HG03064 (cell line): ENCODE results near the gene KCTD20.

Experiments
- ATAC-seq: cut with Tn5 transposase; IDR thresholded peaks from one replicate; pipeline ENCODE4 v1.9.1; 2021; ENCODE audit warnings: low read depth; ENCODE audit not compliant: unreplicated experiment

Gene KCTD20

DNA sequence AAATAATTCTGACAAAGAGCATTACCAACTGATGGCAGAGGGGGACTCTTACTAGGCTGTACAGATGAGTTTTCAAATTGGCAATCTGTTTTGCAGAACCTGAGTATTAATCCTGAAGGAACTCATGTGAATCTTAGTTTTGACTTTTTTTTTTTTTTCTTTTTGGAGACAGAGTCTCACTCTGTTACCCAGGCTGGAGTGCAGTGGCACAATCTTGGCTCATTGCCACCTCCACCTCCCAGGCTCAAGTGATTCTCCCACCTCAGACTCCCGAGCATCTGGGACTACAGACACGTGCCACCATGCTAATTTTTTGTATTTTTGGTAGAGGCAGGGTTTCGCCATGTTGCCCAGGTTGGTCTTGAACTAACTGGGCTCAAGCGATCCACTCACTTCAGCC lies 49.3 kb downstream of the KCTD20 start:
- no peak for ATAC-seq

GRCh38 chr6:36492621-36493020 lies 49.8 kb downstream of the KCTD20 start:
- no peak for ATAC-seq

DNA sequence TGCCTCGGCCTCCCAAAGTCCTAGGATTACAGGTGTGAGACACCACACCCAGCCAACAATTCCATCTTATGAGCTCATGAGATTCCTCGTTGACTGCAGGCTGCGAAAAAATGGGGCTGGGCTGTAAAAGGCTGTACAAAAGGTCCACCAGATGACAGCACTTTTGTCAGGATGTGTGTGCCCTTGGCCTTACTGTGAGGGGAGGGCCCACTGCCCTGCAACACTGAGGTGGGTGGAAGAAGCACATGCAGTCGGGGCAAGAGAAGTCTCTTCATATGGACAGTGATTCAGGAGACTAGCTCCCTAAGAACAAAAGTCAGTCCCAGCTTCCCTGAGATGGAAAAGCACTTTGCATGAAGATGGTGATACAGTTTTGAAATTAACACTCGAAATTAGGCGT lies 50.5 kb downstream of the KCTD20 start:
- no peak for ATAC-seq

DNA sequence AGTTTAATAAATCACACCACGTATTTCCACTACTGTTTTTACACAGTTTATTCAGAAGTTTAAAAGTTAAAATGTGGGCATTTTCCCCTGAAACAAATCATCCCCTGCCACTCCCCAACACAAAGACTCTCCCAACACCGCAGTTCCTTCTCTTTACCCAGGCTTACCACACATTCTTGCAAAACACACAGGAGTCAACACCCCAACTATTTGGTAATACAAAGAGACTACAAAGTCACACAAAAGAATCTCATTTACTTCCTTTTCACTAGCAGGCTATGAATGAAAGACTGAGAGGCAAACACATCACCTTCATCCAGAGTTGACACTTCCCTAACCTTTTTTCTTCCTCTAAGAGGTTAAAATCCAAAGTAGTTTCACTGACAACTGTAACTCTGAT lies 51.1 kb downstream of the KCTD20 start:
- no peak for ATAC-seq

DNA sequence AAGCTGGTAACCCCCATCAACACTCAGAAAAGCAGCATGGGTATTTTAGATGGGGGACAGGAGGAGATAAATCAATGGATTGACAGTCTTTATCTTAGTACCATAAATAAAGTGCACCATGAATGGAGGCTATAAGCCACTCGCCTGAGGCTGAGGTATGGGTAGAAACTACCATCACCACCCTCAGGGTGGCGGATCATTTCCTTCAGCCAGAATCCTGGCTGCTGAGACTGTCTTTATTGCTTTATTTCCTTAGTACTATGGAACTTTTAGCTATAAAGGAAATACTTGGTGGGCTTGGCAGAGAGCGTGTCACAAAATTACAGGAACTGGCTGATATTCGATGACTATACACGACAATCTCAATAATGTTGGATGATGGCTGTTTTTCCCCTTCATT lies 52.3 kb downstream of the KCTD20 start:
- ATAC-seq, result no peak

GRCh38 chr6:36499918-36500317 lies 57.1 kb downstream of the KCTD20 start:
- no peak for ATAC-seq

DNA sequence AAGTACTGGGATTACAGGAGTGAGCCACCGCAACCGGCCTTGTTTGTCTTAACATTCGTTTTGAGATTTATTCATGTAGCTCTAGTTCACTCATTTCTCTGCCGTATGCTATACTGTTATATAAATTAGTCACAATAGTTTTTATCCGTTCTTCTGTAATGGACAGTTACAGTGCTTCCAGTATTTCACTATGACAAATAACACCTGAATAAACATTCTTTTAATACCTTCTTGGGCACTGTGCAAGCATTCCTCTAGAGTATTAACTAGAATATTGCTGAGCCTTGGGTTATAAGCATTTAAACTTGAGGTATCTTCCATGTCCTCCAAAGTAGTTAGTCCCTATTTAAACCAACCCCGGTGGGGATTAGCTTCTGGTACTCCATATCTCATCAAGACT lies 58.9 kb downstream of the KCTD20 start:
- ATAC-seq, result no peak

DNA sequence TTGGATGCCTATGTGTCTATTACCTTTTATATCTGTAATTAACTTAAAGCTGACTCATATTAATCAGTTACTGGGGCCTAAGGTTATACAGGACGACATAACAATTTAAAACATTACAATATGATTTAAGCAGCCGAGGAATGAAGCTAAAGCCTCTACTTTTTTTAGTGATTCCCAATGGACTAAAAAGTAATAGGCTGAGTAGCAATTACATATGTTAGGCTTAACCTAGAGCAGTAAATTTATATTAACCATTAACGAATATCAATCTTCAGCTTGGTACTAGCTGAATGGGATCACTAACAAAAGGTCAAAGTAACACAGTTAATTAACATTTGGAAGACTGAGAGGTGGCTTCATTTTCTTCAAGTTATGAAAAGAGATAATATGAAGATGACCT lies 61.4 kb downstream of the KCTD20 start:
- ATAC-seq, result no peak

- ATAC-seq, result no peak
Observed at GRCh38 chr6:36504982-36505381, 62.2 kb downstream of the KCTD20 start.

DNA sequence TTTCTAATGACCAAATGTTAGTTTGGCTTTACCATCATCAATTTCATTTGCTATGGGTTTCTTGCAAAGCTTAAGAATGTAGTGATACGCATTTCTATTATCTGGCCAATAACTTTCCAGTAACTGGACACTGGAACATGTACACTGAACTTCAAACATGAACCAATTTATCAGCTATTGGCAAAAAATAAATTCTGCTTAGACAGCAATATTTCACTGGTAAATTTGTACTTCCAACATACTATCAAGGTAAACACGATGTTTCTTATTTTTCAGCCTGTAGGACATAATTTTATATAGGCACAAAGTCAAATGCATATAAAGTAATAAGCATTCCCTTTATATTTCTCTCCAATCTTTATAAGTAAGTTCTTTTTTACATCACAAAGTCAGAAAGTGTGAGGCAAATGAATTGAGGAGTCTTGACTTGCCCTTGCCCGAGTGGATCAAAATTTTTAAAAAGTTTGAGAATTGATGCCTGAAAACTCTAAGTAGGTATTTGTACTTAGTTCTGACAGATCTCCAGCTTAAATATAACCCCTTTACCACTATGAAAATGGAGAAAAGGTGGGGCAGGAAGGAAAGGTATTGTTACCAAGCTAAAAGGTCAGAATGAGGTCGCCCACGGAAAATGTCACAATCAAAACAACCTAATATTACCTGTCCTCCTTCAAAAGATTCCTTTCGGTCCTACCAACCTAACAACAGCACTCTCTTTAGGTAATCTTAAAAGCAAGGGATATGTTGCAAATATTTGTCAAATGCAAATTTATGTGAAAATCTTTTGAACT lies 63.1 kb downstream of the KCTD20 start:
- ATAC-seq, result no peak

- ATAC-seq, result no peak
Observed at GRCh38 chr6:36506611-36507010, 63.8 kb downstream of the KCTD20 start.

GRCh38 chr6:36508532-36508931 lies 65.7 kb downstream of the KCTD20 start:
- no peak for ATAC-seq

- no peak for ATAC-seq
Observed at GRCh38 chr6:36510365-36510764, 67.6 kb downstream of the KCTD20 start.

- ATAC-seq, result no peak
Observed at GRCh38 chr6:36514554-36515456, 72.0 kb downstream of the KCTD20 start.

GRCh38 chr6:36515844-36516243 lies 73.0 kb downstream of the KCTD20 start:
- ATAC-seq, result no peak

DNA sequence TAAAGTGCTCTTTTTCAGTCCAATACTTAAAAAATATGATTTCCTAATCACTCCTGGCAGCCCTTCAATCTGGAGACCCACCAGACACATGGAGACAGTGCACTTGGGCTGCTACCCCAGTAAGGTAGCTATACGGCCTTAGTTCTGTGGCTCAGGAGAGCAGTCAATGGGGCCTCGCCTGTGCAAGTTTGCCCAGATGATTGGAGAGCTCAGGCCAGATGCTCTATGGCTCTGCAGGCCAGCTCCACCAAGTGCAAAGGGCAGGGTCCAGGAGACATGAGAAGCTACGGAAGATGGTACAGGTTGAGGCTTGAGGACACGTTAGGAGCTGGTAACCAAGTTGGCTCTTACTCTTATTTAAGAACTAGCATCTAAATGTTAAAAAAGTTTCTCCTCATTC lies 73.8 kb downstream of the KCTD20 start:
- ATAC-seq, result no peak

GRCh38 chr6:36516988-36517387 lies 74.2 kb downstream of the KCTD20 start:
- no peak for ATAC-seq

DNA sequence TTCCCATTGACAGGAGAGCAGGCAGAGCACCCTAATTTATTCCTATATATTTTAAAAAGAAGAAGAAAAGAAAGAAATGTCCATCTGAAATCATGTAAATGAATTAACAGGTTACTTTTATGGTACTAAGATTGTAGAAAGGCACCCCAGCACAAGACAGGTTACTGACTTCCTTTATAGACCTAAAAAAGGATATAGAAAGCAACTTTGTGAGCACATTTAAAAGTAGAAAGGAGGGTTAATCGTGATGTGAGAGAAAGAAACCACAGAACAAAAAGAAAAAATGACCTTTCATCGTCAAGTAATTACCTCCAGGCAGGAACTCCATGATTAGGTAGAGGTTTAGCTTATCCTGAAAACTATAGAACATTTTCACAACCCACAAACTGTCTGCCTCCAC lies 74.6 kb downstream of the KCTD20 start:
- no peak for ATAC-seq

DNA sequence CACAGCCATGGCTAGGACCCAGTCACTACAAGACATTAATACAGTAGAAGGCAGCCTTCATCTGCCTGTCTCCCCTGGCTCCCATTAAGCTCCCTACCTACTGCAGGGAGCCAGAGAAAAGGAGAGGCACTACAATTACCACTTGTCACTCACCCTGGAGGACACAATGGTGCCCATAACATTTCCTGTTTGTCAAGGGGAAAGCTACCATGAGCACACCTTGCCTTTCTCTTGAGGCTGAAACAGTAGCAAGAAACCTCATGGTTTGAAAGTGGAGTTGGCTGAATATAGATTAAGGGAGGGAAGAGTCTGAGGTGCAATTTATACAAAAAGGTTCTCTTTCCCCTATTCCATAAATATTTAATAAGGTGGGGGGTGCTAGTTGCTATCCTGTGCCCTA lies 76.6 kb downstream of the KCTD20 start:
- no peak for ATAC-seq

- ATAC-seq, result no peak
Observed at GRCh38 chr6:36523451-36523850, 80.7 kb downstream of the KCTD20 start.

DNA sequence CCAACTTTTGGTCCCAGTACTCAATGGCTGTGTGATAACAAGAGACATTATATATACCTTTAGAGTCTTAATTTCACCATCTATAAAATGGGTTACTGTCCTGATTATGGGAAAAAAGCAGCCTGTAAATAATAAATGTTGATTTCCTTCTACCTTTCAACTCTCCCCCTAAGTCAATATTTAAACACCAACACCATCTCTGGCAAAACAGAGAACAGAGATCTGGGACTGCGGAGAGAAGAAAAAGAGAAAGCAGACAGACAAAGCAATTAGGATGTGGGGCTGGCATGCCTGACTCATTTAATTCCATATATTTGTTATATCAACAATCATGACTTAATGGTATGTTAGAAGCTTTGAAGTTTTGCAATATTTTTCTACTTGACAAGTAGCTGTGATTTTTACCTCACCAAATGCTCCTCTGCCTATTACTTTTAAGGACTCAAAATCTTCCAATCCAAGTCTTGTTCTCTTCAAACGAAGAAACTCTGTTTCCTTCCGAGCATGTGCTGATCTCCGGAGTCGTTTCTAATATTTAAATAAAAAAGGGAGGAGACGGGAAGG lies 81.2 kb downstream of the KCTD20 start:
- ATAC-seq, result no peak
